Measurements from ENCODE around the gene ARMC9. TPM values are rescaled to one million over a fixed set of nuclear protein-coding genes. Genes with fewer than 3 reads are reported as not detected.

ARMC9 gene
- total RNA-seq, 1 experiment from 2014 or later = 23.4 TPM

- H4K20me1 ChIP-seq (ENCODE audit: low read length) = no peaks in the 10 kb centered on the region
- CTCF ChIA-PET = interaction anchor here (0.8 kb wide), 1 partner anchor 16 kb away, joined by 4 read pairs; no protein-coding TSS in a partner anchor
- no peak overlapping the region for H3K4me3 ChIP-seq (ENCODE audit: low read length)
- H3F3A ChIP-seq (ENCODE audit: low read length, unreplicated experiment) = peaks cover 4% of the 10 kb centered on the region
- no peaks in the 10 kb centered on the region for H3K27me3 ChIP-seq (ENCODE audit: low read length)
- H3K9ac ChIP-seq (ENCODE audit: low read length) = no peak overlapping the region
- DNase-seq (no peak), ATAC-seq (no peak)
- POLR2A ChIA-PET (ENCODE audit: unreplicated experiment) = interaction anchor here (0.6 kb wide), 1 partner anchor 9 kb away, joined by 3 read pairs; no protein-coding TSS in a partner anchor
- H3K9me3 ChIP-seq (ENCODE audit: low read length) = no peaks in the 10 kb centered on the region
- H3K27ac ChIP-seq (ENCODE audit: low read length) = peak overlapping the region; percentile 64
- TF ChIP-seq EZH2 (IDR thresholded peaks at IDR 0.05; ENCODE audit: low read length, unreplicated experiment) = no peak
- no peak for TF ChIP-seq EZH2phosphoT487 (IDR thresholded peaks at IDR 0.05; ENCODE audit: borderline replicate concordance, low read length)
- no peak for TF ChIP-seq CTCF (conservative IDR thresholded peaks at IDR 0.05; ENCODE audit: low read depth, low read length)
- peaks cover 31% of the 10 kb centered on the region for H3K4me1 ChIP-seq (ENCODE audit: insufficient read depth, low read length)
- H3K36me3 ChIP-seq (ENCODE audit: low read depth, low read length) = no peaks in the 10 kb centered on the region; the same call in 1 of the 2 replicates
- no peaks in the 10 kb centered on the region for H3K79me2 ChIP-seq (ENCODE audit: low read length)
- H3K4me2 ChIP-seq (ENCODE audit: low read length) = peak overlapping the region; percentile 28
- H3K9me2 ChIP-seq (replicated peaks; ENCODE audit: low read length) = no peaks in the 10 kb centered on the region
- no peak overlapping the region for H2AFZ ChIP-seq (ENCODE audit: low read length)
- BruUV-seq (replicated peaks) = no TSS peak
- intact Hi-C loops (cut with micrococcal nuclease) = no loop called here
Observed at GRCh38 chr2:231211486-231211885, 13.1 kb downstream of the ARMC9 start.

GRCh38 chr2:231212329-231212845 is 14.0 kb downstream of the ARMC9 start:
- ATAC-seq (peak; percentile 89), DNase-seq (peak; percentile 92)
- Histone ChIP-seq H3K4me1 (ENCODE audit: insufficient read depth, low read length) (peaks cover 31% of the 10 kb centered on the region), H3K9ac (ENCODE audit: low read length) (peak overlapping the region; percentile 33), H3K79me2 (ENCODE audit: low read length) (no peaks in the 10 kb centered on the region), H3F3A (ENCODE audit: low read length, unreplicated experiment) (peaks cover 4% of the 10 kb centered on the region), H3K36me3 (ENCODE audit: low read depth, low read length) (no peaks in the 10 kb centered on the region; the same call in 1 of the 2 replicates), H3K27ac (ENCODE audit: low read length) (peak overlapping the region; percentile 88), H4K20me1 (ENCODE audit: low read length) (no peaks in the 10 kb centered on the region), H2AFZ (ENCODE audit: low read length) (no peak overlapping the region), H3K4me2 (ENCODE audit: low read length) (peak overlapping the region; percentile 53), H3K9me2 (replicated peaks; ENCODE audit: low read length) (no peaks in the 10 kb centered on the region), H3K27me3 (ENCODE audit: low read length) (no peaks in the 10 kb centered on the region), H3K4me3 (ENCODE audit: low read length) (no peak overlapping the region), H3K9me3 (ENCODE audit: low read length) (no peaks in the 10 kb centered on the region)
- intact Hi-C loops (cut with micrococcal nuclease) = loop anchor here (1.0 to 2.0 kb wide), 2 partner anchors 50 to 108 kb away; no protein-coding TSS in a partner anchor
- no TSS peak for BruUV-seq (replicated peaks)
- TF ChIP-seq EZH2 (IDR thresholded peaks at IDR 0.05; ENCODE audit: low read length, unreplicated experiment) (no peak), EZH2phosphoT487 (IDR thresholded peaks at IDR 0.05; ENCODE audit: borderline replicate concordance, low read length) (no peak), CTCF (conservative IDR thresholded peaks at IDR 0.05; ENCODE audit: low read depth, low read length) (no peak)
- ChIA-PET CTCF (interaction anchor here (0.8 kb wide), 1 partner anchor 15 kb away, joined by 4 read pairs; no protein-coding TSS in a partner anchor), POLR2A (ENCODE audit: unreplicated experiment) (interaction anchor here (0.6 kb wide), 2 partner anchors 10 to 16 kb away, joined by 3 to 5 read pairs; no protein-coding TSS in a partner anchor)

Data from PC-3 (cell line).